A375 (cell line): ENCODE measurements around the gene PIK3IP1. TPM values are rescaled to one million over a fixed set of nuclear protein-coding genes. Genes with fewer than 3 reads are reported as not detected.

Experiments used
- small RNA-seq: library from RNA; depleted of rRNA; stranded (forward); fragments of <200 nt; gene quantifications from one replicate; pipeline ENCODE3, GENCODE V24; 2014
- total RNA-seq: library from RNA; depleted of rRNA; stranded (reverse); fragments of >200 nt; shearing (Covaris generic); gene quantifications from 2 replicates; pipeline ENCODE4 v1.2.3, GENCODE V29; 2014; rRNA removed

Gene PIK3IP1, protein sequence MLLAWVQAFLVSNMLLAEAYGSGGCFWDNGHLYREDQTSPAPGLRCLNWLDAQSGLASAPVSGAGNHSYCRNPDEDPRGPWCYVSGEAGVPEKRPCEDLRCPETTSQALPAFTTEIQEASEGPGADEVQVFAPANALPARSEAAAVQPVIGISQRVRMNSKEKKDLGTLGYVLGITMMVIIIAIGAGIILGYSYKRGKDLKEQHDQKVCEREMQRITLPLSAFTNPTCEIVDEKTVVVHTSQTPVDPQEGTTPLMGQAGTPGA
- total RNA-seq: 0.05 and 0.15 TPM in 2 replicates

GRCh38 chr22:31292236-31292989 is at the start of gene PIK3IP1:
Gene PIK3IP1, minus strand, starts transcription at chr22:31292488. Its CDS starts 144 bp downstream, at chr22:31292344.

Small RNA genes lying within 50 kb of the gene (small RNA-seq; reads per million reads assigned to genes)
- gene RNA5SP496: not detected

Other genes with a start within 250 kb of the PIK3IP1 start
- gene SMTN, start 211.2 kb downstream of the PIK3IP1 start, total RNA-seq: 58.8 and 66.7 TPM in 2 replicates
- gene SELENOM, start 184.9 kb downstream of the PIK3IP1 start, total RNA-seq: 44.1 and 49.4 TPM in 2 replicates
- 0.77 and 0.87 TPM in 2 replicates for gene INPP5J, start 169.5 kb downstream of the PIK3IP1 start, total RNA-seq
- gene PLA2G3, start 152.0 kb downstream of the PIK3IP1 start, total RNA-seq: 0.23 and 0.34 TPM in 2 replicates
- 9.7 and 11.5 TPM in 2 replicates for gene RNF185, start 132.3 kb downstream of the PIK3IP1 start, total RNA-seq
- 11.5 and 13.5 TPM in 2 replicates for gene LIMK2, start 80.2 kb downstream of the PIK3IP1 start, total RNA-seq
- 33.9 and 37.5 TPM in 2 replicates for gene PATZ1, start 53.9 kb upstream of the PIK3IP1 start, total RNA-seq
- 49.6 and 50.5 TPM in 2 replicates for gene DRG1, start 107.1 kb upstream of the PIK3IP1 start, total RNA-seq
- gene EIF4ENIF1, start 197.4 kb upstream of the PIK3IP1 start, total RNA-seq: 4.7 and 9.7 TPM in 2 replicates
- gene SFI1, start 204.0 kb upstream of the PIK3IP1 start, total RNA-seq: 25.8 and 26.4 TPM in 2 replicates